ENCODE measurements around the gene ABAT.

The ABAT gene

DNA sequence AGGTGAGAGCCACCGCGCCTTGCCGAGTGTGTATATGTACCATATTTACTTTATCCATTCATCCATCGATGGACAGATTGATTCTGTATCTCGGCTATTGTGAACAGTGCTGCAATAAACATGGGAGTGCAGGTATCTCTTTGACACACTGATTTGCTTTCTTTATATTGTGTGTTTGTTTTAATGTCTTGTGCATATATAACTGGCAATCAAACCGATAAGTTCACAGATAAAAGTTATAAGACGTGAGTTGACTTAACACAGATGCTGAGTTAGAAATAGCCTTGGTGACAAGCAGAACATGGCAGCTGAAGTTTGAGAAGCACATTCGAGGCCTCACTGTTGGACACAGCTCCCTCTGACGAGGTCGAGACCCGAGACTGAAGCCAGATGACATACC lies 99.8 kb downstream of the ABAT start:
- no peak for DNase-seq
- no peaks in the 10 kb centered on the region for H3K9me3 ChIP-seq
- TF ChIP-seq CTCF (IDR thresholded peaks at IDR 0.05; ENCODE audit: low read depth, low read length) = no peak
- peaks cover 8% of the 10 kb centered on the region for H3K36me3 ChIP-seq
- H3K27me3 ChIP-seq = no peaks in the 10 kb centered on the region
- no peaks in the 10 kb centered on the region for H3K4me1 ChIP-seq
- H3K4me3 ChIP-seq (ENCODE audit: low read depth, low read length) = no peak overlapping the region

- H3K27me3 ChIP-seq = no peaks in the 10 kb centered on the region
- no peak for TF ChIP-seq CTCF (IDR thresholded peaks at IDR 0.05; ENCODE audit: low read depth, low read length)
- no peaks in the 10 kb centered on the region for H3K9me3 ChIP-seq
- H3K4me3 ChIP-seq (ENCODE audit: low read depth, low read length) = no peak overlapping the region
- peaks cover 8% of the 10 kb centered on the region for H3K36me3 ChIP-seq
- no peak for DNase-seq
- no peaks in the 10 kb centered on the region for H3K4me1 ChIP-seq
These were observed 100.9 kb downstream of the ABAT start for GRCh38 chr16:8775359-8775758.

GRCh38 chr16:8776129-8776584 lies 101.7 kb downstream of the ABAT start:
- H3K36me3 ChIP-seq = peaks cover 8% of the 10 kb centered on the region
- no peaks in the 10 kb centered on the region for H3K27me3 ChIP-seq
- no peak for DNase-seq
- TF ChIP-seq CTCF (IDR thresholded peaks at IDR 0.05; ENCODE audit: low read depth, low read length) = no peak
- no peaks in the 10 kb centered on the region for H3K4me1 ChIP-seq
- no peak overlapping the region for H3K4me3 ChIP-seq (ENCODE audit: low read depth, low read length)
- no peaks in the 10 kb centered on the region for H3K9me3 ChIP-seq

DNA sequence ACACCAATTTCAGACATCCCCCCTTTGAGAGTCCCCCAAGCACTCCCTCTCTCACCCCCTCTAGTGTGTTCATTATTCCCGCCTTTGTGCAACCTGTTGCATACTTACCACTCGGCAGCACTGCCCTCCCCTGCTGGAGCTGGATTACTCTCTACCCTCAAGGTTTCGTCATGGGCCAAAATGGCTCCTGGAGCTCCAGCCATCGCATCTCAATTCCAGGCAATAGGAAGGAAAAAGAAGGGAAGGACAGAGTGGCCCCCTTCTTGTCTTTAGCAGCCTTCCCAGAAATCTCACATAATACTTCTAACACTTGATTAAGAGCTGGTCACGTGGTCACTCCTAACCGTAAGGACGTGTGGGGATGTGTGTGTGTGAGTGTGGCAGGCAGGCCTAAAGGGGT lies 102.8 kb downstream of the ABAT start:
- no peak for TF ChIP-seq CTCF (IDR thresholded peaks at IDR 0.05; ENCODE audit: low read depth, low read length)
- no peaks in the 10 kb centered on the region for H3K27me3 ChIP-seq
- H3K9me3 ChIP-seq = no peaks in the 10 kb centered on the region
- no peak overlapping the region for H3K4me3 ChIP-seq (ENCODE audit: low read depth, low read length)
- DNase-seq = no peak
- H3K36me3 ChIP-seq = peaks cover 8% of the 10 kb centered on the region
- H3K4me1 ChIP-seq = no peaks in the 10 kb centered on the region

- no peak overlapping the region for H3K4me3 ChIP-seq (ENCODE audit: low read depth, low read length)
- no peaks in the 10 kb centered on the region for H3K27me3 ChIP-seq
- no peak for DNase-seq
- no peak for TF ChIP-seq CTCF (IDR thresholded peaks at IDR 0.05; ENCODE audit: low read depth, low read length)
- no peaks in the 10 kb centered on the region for H3K4me1 ChIP-seq
- H3K9me3 ChIP-seq = no peaks in the 10 kb centered on the region
- H3K36me3 ChIP-seq = no peaks in the 10 kb centered on the region
These were observed 107.4 kb downstream of the ABAT start for GRCh38 chr16:8781797-8782196.

DNA sequence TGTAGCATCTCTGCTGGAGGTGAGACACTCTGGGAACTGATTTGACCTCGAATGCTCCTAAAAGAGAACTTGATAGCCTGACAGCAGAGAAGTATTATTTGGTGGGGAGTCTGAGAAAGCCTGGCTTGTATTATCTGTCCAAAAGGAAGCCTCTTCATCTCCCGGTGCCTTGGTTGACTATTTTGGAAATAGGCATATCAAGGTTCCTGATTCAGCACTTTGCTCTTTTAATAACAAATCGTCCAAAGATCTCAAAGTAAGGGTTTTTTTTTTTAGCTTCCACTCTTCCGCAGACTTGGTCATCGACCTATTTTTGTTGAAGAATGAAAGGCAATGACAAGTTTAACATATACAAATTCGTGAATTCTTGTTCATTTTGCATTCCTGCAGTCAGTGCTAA lies 108.3 kb downstream of the ABAT start:
- no peak for DNase-seq
- no peak for TF ChIP-seq CTCF (IDR thresholded peaks at IDR 0.05; ENCODE audit: low read depth, low read length)
- H3K4me1 ChIP-seq = no peaks in the 10 kb centered on the region
- H3K36me3 ChIP-seq = no peaks in the 10 kb centered on the region
- no peaks in the 10 kb centered on the region for H3K9me3 ChIP-seq
- H3K4me3 ChIP-seq (ENCODE audit: low read depth, low read length) = no peak overlapping the region
- H3K27me3 ChIP-seq = no peaks in the 10 kb centered on the region
